KOPT-K1 (cell line): ENCODE data around the gene RPL36AL.
"Not testable (repeated sequence)": the region's sequence is repeated elsewhere in the genome, so short reads cannot be mapped to it uniquely, and the experiment has no call there.

Experiments
- H3K27ac ChIP-seq: fragments of 200-600 bp; sonication (generic); 2 replicates; pipeline ENCODE4 v1.5.1; 2016; ENCODE audit warnings: antibody characterized with exemption, mild to moderate bottlenecking, low read depth, low read length; ENCODE audit not compliant: poor library complexity, severe bottlenecking
- H3K36me3 ChIP-seq: fragments of 200-600 bp; sonication (generic); 2 replicates; pipeline ENCODE4 v1.5.1; 2017; ENCODE audit warnings: antibody characterized with exemption, mild to moderate bottlenecking, low read length, moderate library complexity; ENCODE audit not compliant: insufficient read depth
- H3K9me3 ChIP-seq: fragments of 200-600 bp; sonication (generic); 2 replicates; pipeline ENCODE4 v1.5.1; 2017; ENCODE audit warnings: antibody characterized with exemption, low read length, mild to moderate bottlenecking; ENCODE audit not compliant: insufficient read depth, poor library complexity, severe bottlenecking

RPL36AL gene

GRCh38 chr14:49594347-49595091, 25.9 kb downstream of the RPL36AL start:
- Histone ChIP-seq H3K27ac (no peak overlapping the region), H3K9me3 (no peaks in the 10 kb centered on the region), H3K36me3 (no peaks in the 10 kb centered on the region)

GRCh38 chr14:49593016-49593415, 27.4 kb downstream of the RPL36AL start:
- H3K9me3 ChIP-seq, result no peaks in the 10 kb centered on the region
- no peaks in the 10 kb centered on the region for H3K36me3 ChIP-seq
- no peak overlapping the region for H3K27ac ChIP-seq

GRCh38 chr14:49589387-49589786, 31.0 kb downstream of the RPL36AL start:
- Histone ChIP-seq H3K9me3 (no peaks in the 10 kb centered on the region), H3K27ac (no peak overlapping the region)

GRCh38 chr14:49586673-49587460, 33.6 kb downstream of the RPL36AL start:
- H3K9me3 ChIP-seq, result no peaks in the 10 kb centered on the region
- H3K27ac ChIP-seq, result peak overlapping the region; percentile 92
- peaks cover 37% of the 10 kb centered on the region for H3K36me3 ChIP-seq

More at GRCh38 chr14:49589387-49589786, 31.0 kb downstream of the RPL36AL start:
- peaks cover 12% of the 10 kb centered on the region for H3K36me3 ChIP-seq

- no peaks in the 10 kb centered on the region for H3K9me3 ChIP-seq
- H3K36me3 ChIP-seq, result peaks cover 46% of the 10 kb centered on the region
- H3K27ac ChIP-seq, result peak within 1 kb of the TSS; percentile 92
Observed at GRCh38 chr14:49585803-49586672, 34.4 kb downstream of the RPL36AL start, which contains the start of gene RPS29. Gene RPS29 (minus strand): TSS chr14:49586380. CDS start chr14:49586346, 34 bp downstream.

GRCh38 chr14:49584981-49585640, 35.3 kb downstream of the RPL36AL start:
- peaks cover 50% of the 10 kb centered on the region for H3K36me3 ChIP-seq
- H3K27ac ChIP-seq, result peak overlapping the region; percentile 92
- H3K9me3 ChIP-seq, result not testable (repeated sequence)

GRCh38 chr14:49584058-49584457, 36.4 kb downstream of the RPL36AL start:
- peak overlapping the region; percentile 92 for H3K27ac ChIP-seq
- no peaks in the 10 kb centered on the region for H3K9me3 ChIP-seq
- H3K36me3 ChIP-seq, result peaks cover 60% of the 10 kb centered on the region

- Histone ChIP-seq H3K27ac (peak overlapping the region; percentile 92), H3K36me3 (peaks cover 65% of the 10 kb centered on the region), H3K9me3 (no peaks in the 10 kb centered on the region)
Observed at GRCh38 chr14:49583629-49584028, 36.8 kb downstream of the RPL36AL start.

- peaks cover 77% of the 10 kb centered on the region for H3K36me3 ChIP-seq
- H3K9me3 ChIP-seq, result no peaks in the 10 kb centered on the region
- H3K27ac ChIP-seq, result no peak overlapping the region
Observed at GRCh38 chr14:49582113-49582977, 38.1 kb downstream of the RPL36AL start.

GRCh38 chr14:49581209-49582112, 39.0 kb downstream of the RPL36AL start:
- Histone ChIP-seq H3K9me3 (no peaks in the 10 kb centered on the region), H3K27ac (no peak overlapping the region), H3K36me3 (peaks cover 86% of the 10 kb centered on the region)

GRCh38 chr14:49579841-49580240, 40.6 kb downstream of the RPL36AL start:
- Histone ChIP-seq H3K36me3 (peaks cover 94% of the 10 kb centered on the region), H3K9me3 (no peaks in the 10 kb centered on the region), H3K27ac (no peak overlapping the region)

- Histone ChIP-seq H3K36me3 (peaks cover 94% of the 10 kb centered on the region), H3K9me3 (no peaks in the 10 kb centered on the region), H3K27ac (no peak overlapping the region)
Observed at GRCh38 chr14:49578141-49578540, 42.3 kb downstream of the RPL36AL start.

- Histone ChIP-seq H3K27ac (no peak overlapping the region), H3K9me3 (peaks cover 9% of the 10 kb centered on the region), H3K36me3 (peaks cover 79% of the 10 kb centered on the region)
Observed at GRCh38 chr14:49574038-49574437, 46.4 kb downstream of the RPL36AL start.
